Stimulated activated CD8-positive, alpha-beta memory T cell treated with anti-CD3 and anti-CD28 coated beads, Interleukin-12 subunit alpha, Interleukin-12 subunit beta, amount 100 ng/mL, for 24 hours (primary cell): ENCODE results near the gene GNG2.
A peak's percentile ranks its signal among the peaks of the same experiment; 100 is the strongest.

Source experiments
- DNase-seq: peaks from one replicate; pipeline ENCODE4 v3.0.0-alpha.2; 2020; ENCODE audit errors: extremely low read depth

Gene GNG2

DNA sequence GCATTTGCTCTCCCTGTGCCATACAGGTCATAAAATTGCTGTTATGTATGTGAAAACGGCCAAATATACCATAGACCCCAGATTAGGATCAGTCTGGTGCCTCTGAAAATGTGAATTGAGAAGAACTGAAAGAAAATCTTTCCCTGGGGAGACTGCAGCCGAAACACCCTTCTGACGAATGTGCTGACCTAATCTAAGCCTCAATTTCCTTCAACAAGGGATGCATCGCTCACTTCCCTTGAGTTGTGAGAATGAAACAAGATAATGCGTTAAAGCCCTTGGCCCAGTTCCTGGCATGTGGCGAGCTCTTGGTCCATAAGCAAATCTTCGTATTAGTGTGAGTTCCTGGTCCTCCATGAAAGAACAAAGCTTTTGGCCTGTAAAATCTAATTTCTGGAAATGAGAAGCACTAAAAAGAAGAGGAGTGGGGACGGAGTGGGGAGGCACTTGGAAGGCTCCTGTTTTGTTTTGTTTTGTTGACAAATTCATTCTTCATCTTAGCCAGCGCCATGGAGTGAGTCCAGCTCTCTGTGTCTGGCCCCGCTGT lies 79.4 kb downstream of the GNG2 start:
- DNase-seq = no peak

DNA sequence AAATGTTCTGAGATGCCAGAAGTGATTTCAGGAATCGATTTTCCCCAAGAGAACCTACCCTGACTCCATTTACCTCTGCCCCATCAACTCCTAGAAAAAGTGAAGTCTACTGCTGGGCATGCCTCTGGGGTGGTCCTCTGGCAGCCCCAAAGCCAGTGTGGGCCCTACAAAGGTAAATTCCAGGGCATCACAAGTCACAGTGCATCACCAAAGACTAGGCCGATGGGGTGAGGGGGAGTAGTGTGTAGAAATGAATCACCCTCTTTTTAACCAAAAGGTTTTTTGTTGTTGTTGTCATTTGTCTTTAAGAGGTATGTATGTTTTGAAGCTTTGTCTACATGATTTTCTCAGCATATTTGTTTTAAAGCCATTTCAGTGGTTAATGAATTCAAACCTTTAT lies 82.6 kb downstream of the GNG2 start:
- no peak for DNase-seq

DNA sequence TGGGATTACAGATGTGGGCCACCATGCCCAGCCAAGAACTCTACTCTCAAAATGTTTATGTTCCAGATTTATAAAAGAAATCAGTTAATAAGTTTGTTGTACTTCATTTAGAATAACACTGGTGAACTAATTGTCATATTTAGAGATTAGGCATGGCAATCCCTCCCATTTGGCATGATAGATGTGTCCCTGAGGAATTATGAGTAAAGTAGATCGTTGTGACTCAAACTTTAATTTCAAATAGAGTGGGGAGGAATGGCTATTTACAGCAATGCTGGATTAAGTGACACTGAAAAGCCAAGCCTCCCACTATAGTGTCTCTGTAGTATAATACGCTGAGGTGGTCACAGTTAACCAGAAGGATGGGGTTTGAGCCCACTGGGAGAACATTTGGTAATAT lies 89.6 kb downstream of the GNG2 start:
- DNase-seq = no peak

DNA sequence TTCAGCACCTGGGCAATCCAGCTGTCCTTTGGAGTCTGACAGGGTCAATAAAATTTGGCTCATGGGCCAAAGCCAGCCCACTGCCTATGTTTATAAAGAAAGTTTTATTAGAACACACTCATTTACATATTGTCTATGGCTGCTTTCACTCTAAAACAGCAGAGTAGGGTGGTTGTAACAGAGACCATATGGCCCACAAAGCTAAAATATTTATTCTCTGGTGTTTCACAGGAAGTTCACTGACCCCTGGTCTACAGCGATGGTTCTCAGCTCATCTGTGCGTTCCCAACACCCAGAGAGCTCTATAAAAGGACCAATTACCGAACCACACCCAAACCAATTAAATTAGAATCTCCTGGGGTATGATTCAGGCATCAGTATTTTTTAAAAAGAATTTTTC lies 91.2 kb downstream of the GNG2 start:
- DNase-seq = no peak

DNA sequence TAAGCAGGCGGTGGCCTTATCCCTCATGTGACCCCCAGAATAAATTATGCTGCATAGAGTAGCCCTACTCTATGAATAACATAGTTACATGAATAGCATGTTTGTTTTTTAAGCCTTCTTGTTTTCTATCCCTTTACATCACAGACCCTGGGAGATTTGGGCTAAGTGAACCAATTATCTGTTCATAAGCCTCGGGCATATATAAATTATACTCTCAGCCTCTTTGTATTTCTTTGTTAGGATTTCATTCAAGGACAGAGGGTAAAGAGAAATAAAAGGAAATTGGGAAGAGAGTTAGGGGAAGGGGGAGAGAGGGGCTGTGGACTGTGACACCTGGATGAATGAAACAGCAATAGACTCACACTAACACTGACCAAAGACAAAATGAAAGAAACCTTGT lies 93.6 kb downstream of the GNG2 start:
- DNase-seq = no peak

DNA sequence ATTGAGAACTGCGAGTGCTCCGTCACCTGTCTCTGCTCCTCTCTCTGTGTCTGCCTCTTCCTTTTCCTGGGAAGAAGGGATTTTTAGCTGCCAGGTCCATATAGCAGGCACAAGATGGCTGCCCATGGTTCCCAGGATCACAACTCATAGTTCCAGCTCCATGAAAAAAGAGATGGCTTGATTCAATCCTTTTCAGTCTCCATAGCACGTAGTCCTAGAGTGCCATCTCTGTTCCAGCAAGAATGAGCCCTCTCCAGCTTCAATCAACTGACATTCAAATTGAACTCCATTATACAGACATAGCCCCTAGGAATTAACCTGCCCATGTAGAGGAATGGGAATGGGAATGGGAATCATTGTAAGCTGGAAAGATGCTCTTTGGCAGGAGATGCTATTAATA lies 94.2 kb downstream of the GNG2 start:
- DNase-seq = no peak

DNA sequence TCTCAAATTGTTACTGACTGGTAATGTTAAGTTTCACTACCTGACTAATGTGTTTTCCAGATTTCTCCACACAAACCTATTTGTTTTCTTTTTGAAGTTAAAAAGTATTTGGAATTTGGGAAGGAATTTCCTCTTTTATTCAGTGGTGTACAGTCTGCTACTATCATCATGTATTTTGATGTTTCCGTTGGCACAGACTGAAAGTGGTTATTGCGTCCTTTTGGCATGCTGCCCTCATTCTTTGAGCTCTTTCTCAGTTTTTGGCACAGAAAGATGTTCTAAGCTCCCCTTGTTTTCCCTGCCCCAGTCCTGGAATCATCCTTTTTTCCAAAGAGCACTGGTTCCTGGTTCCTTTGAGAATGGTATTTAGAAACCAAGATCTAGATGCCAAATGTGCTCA lies 97.5 kb downstream of the GNG2 start:
- no peak for DNase-seq

DNA sequence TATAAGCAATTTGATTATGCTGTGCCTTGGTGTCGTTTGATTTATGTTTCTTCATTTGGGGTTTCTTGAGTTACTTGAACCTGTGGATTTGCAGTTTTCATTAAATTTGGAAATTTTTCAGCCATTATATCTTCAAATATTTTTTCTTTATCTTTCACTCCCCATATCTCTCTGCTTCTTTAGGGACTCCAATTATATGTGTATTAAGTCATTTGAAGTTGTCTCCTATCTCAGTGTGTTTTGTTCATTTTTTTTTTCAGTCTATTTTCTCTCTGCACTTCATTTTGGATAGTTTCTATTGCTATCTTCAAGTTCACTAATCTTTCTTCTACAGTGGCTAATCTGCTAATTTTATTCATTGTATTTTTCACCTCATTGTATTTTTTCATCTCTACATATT lies 99.5 kb downstream of the GNG2 start:
- no peak for DNase-seq

DNA sequence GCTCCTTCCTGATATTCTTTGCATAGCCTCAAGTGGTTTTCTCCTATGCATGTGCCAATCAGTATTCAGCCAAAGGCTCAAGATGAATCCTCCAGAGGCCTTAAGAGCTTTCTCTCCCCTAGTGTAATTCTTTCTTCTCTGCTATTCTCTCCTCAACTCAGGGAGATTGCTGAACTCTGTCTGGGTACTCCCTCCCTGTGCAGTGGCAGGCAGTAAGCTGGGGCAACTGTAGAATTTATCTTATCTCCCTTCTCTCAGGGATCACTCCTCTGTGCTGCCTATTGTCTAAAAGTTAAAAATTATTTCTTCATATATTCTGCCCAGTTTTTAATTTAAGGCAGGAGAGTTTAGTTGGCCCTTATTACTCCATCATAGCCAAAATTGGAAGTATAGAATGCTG lies 100.5 kb downstream of the GNG2 start:
- no peak for DNase-seq

DNA sequence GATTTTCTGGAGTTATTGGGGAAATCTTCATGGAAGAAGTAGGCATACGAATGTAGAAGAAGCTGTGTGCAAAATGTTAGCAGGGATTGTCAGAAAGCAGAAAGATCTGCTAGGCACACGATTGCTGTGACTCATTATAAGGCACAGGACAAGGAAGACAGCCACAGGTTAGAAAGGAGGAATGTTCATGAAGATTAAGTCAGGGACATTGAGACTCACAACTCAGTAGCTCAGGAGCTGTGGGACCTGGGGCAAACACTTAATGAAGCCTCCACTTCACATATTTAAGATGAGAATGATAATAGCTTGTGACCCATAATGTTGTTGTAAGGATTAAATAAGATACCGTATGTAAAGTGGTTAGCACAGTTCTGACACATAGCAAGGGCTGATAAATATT lies 102.3 kb downstream of the GNG2 start:
- DNase-seq = no peak

DNA sequence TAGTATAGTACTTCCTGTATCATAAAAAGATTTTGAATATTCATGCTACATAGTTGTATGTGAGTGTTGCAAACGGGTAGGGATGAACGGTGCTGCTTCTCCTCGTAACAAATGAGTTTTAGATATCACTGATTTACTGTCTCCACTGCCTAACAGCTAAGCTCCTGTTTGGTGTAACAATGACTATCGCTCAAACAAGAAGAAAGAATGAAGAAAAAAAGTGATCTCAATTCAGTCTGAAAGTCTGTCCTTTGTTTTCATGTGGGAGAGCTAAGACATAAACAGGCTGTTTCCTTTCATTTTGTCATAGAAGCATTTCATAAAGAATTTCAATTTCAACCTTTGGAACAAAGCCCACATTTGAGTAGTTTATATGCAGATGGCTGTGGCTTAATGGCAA lies 102.9 kb downstream of the GNG2 start:
- DNase-seq = no peak

DNA sequence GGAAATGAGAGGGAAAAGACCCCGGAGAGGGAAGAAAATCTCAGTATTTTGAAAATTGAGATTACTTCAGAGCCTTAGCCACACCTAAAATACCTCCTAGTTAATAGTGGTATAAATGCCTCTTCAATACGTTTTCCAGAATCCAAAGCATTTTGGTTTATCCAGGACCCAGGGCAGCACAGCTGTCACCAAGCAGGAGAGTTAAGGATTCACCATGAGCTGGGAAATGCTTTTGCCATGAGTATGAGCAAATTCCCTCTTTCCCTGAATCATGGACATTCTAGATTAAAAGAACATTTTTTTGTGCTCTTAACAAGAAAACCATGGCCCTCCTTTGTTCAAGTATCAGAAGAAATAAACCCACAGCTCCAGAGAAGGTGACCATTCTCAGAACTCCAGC lies 107.1 kb downstream of the GNG2 start:
- no peak for DNase-seq

DNA sequence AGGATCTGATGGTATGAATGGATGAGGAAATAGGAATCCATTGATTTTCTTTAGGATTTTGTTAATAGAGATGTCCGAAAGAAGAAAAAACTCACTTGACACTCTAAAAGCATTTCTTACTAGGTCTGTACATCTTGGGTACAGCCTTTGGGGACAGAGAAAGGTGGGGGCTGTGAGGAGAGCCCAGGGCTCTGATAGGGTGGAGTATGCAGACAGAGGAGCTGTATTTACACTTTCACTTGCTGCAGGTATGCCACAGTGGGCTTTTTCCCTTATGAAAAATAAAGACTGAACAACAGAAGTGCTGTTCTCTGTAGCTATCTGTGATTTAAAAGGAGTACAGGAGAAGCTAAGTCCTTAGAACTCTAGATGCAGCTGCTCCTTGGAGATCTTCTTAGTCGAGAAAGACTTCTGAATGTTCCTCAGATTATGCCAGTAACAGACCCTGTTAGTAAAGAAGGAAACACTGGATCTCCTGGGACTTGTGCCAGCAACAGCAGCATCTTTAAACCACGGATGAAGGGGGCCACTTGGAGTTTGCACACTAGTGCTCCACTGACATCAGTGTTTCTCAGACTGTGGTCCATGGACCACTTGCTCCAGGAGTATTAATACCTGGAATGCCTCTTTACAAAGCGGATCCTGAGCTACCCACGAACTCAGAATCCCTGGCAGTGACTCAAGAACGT lies 109.6 kb downstream of the GNG2 start:
- DNase-seq = no peak

DNA sequence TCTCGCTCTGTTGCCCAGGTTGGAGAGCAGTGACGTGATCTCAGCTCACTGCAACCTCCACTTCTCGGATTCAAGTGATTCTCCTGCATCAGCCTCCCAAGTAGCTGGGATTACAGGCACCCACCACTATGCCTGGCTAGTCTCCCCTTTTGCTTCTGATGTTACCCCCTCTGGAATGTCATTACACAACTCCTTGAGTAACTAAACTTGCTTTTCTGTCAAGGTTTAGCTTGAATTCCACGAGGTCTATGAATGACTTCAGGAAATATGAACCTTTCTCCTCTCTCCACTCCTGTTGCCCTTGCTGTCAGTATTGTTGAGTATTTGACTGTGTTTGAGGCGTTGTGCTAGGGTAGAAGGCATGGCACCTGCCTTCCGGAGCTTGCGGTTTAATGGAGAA lies 112.2 kb downstream of the GNG2 start:
- DNase-seq = no peak

DNA sequence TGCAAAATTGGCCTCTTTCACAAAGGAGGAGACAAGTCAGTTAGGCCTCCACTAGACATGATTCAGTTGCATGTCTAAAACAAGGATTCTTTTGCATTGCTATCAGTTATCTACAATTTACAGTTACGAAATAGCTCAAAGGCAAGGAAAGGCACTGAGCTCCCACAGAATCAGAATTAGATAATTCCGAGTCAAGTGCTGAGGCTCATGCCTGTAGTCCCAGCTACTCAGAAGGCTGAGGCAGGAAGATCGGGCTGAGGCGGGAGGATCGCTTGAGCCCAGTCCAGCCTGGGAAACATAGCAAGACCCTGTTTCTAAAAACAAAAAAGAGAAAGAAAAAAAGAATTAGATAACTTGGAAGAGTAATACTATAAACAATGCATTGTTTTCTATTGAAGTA lies 116.7 kb downstream of the GNG2 start:
- DNase-seq = no peak

DNA sequence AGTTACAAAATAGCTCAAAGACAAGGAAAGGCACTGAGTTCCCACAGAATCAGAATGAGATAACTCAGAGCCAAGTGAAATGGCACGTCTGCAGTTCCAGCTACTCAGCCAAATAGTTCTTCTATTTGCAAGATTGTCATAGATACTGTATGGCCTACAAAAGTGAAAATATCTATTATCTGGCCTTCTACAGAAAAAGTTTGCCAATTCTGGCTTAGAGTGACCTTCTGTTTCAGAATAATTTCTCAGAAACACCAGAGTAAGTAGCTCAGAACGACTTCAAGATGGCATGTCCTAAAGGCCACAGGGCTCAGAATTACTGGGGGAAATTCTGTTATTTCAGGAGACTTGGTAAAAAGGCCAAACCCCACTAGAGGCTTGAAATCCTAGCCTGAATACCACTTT lies 118.3 kb downstream of the GNG2 start:
- DNase-seq = no peak

DNA sequence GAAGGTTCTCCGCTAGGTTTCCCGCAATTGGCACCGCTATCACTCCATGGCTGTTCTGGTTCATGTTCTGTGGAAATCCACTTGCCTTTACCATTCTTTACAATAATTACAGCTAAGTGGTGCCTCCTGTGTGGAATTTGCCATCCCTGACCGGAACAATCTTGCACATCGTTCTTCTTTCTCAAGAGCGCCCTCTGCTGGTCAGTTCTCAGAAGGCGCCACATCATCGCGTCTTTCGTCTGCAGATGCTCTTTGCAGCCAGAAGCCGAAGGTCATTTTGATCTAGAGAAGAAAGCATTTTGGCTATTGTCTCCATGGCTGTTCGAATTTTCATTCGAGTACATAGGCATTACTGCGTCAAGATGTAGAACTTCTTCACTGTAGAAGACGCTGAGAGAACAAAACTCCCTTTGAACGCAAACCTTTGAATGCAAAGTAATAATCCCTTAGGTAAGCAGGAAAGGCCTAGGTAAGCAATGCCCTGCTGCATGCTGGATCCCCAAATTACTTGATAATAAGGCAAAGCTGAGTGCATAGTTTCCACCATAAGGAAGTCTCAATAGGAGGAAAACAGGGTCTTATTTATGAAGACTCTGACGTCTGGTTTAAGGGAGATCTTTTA lies 118.8 kb downstream of the GNG2 start:
- DNase-seq = no peak

DNA sequence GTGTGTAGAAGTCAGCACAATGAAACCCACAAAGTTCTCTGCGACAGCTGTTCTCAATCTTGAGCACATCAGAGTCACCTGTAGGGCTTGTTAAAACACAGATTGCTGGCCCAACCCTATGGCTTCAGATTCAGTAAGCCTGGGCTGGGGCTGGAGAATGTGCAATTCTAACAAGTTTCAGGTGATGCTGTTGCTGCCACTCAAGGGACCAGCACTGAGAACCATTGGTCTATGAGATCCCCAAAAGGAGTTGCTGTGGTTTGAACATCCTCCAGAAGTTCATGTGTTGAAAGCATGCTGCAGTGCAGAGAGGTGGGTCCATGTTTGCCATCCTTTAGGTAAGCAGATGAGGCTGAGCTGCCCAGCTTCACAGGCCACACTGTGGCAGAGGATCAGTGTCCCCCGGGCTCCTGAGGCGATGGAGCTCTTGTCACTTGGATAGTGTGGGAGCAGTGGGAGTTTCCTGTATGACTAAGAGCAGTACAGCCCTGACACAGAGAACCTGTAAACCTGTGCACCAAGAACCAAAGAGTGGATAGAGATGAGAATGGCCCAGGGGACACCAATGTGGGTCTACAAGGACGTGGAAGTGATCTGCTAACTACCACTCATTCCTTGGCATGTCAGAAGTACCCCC lies 120.9 kb downstream of the GNG2 start:
- no peak for DNase-seq

DNA sequence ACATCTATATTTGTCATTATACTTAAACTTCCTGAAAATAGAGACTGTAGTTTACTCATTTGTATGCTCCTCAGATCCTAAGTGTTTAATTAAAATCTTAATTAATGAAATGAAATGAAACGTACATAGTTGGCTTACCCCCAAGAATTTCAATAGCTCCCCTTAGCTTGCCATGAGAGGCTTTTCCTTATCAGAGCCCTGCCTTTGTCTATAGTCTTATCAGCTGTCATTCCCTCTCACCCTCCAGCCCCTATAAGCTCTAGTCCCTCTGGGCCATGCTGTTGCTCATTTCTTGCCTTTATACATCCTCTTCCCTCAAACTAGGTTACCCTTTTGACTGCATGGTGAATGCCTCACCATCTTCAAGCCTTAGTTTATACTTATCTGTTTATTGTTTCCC lies 127.8 kb downstream of the GNG2 start:
- DNase-seq = no peak

DNA sequence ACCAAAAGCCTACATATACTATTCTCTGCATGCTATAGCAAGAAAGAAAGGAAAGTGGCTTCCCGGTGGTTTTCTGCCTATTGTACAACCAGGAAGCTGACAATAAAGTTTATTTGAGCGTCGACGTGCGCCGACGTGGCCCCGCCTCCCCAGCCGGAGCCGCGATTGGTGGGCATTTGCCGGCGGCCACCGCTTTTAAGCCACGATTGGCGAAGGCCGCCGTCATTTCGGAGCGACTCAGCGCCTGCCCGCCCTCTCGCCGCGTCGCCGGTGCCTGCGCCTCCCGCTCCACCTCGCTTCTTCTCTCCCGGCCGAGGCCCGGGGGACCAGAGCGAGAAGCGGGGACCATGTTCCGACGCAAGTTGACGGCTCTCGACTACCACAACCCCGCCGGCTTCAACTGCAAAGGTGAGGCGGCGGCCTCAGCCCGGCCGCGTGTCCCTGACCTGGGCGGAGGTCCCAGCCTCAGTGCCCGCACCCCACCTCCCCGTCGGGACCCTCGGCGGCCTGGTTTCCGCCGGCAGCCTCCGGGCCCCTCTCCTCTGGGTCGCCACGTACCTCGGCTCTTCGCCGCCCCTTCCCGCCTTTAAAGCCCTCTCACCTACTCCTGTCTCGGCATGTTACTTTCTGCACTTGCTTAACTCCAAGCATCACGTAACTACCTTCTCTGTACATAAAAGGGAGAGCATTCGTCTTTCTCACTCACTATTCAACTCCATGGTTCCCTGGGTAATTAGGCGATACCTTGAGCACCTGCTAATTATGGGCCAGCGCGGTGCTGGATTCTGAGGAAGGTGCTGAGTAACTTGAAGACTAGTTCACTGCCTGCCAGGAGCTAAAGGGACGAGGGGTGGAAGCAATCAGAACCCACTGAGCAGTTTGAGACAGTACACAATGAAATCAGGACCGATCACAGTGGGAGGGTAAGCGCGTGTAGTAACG lies 129.2 kb downstream of the GNG2 start, which contains the start of gene RTRAF:
Gene RTRAF, plus strand, starts transcription at position 254 of the 942 bp plus-strand sequence. Its CDS starts 94 bp downstream, at position 348.
- peak; percentile 82 for DNase-seq

DNA sequence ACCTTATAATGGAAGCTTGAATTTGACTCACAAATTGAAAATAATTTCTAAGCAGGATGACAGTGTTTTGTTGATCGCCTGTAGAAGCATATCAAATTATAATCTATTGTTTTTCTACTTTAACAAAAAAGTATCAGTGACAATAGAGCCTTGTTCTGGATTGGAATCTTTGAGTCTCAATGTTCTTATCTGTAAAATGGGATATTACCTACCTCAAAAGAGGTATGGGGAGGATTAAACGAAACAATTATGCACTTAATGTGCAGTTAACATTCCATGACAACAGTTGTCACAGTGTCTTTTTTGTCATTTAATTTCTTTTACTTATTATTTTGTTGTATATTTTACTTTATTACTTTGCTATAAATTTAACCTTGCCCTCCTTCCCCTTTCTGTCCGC lies 130.1 kb downstream of the GNG2 start:
- DNase-seq = no peak
